AG04449 (cell line): ENCODE measurements around the gene PIP5K1C.
A peak's percentile ranks its signal among the peaks of the same experiment; 100 is the strongest.

Source experiments
- CTCF ChIA-PET: fragments of 350-600 bp; formaldehyde crosslinking; extraction: SDS; loops from one replicate; lab custom pipeline; 2021; ENCODE audit warnings: antibody characterized with exemption; lab: Yijun Ruan, JAX
- POLR2A ChIA-PET: fragments of 400-600, 350-600 bp; formaldehyde crosslinking; extraction: SDS; loops from one replicate; lab custom pipeline; 2020; ENCODE audit warnings: antibody characterized with exemption, inconsistent platforms; lab: Yijun Ruan, JAX
- DNase-seq: peaks from one replicate; pipeline ENCODE4 v3.0.0-alpha.2; 2010; ENCODE audit warnings: low read depth, low spot score
- H3K4me3 ChIP-seq: 2 replicates; pipeline ENCODE4 v1.5.1; 2011; ENCODE audit warnings: low read depth, mild to moderate bottlenecking, control low read depth, low read length
- CTCF ChIP-seq: IDR thresholded peaks from one replicate; pipeline ENCODE4 v1.5.1; 2011; ENCODE audit warnings: mild to moderate bottlenecking, moderate library complexity, low read length, control low read depth, inconsistent platforms; ENCODE audit not compliant: insufficient read depth; ENCODE audit errors: missing control alignments

Gene PIP5K1C

GRCh38 chr19:3707868-3708206 lies 7.6 kb upstream of the PIP5K1C start:
- POLR2A ChIA-PET: no interaction called here
- TF ChIP-seq CTCF: no peak
- no peak for DNase-seq
- CTCF ChIA-PET: interaction anchor here (1.0 to 7.5 kb wide), 8 partner anchors 8 to 403 kb away, joined by 3 to 63 read pairs (median 4); partner anchors contain the start of gene PIP5K1C
- H3K4me3 ChIP-seq: no peak overlapping the region

GRCh38 chr19:3701200-3701599 lies 932 bp upstream of the PIP5K1C start:
- DNase-seq: no peak
- POLR2A ChIA-PET: no interaction called here
- no peak overlapping the region for H3K4me3 ChIP-seq
- CTCF ChIA-PET: interaction anchor here (0.9 to 4.2 kb wide), 7 partner anchors 9 to 49 kb away, joined by 3 to 33 read pairs (median 5); no protein-coding TSS in a partner anchor
- TF ChIP-seq CTCF: no peak

- no peak for DNase-seq
- CTCF ChIA-PET: interaction anchor here (0.9 to 4.2 kb wide), 10 partner anchors 9 to 91 kb away, joined by 3 to 33 read pairs (median 4); partner anchors contain the start of genes MRPL54 and TJP3
- H3K4me3 ChIP-seq: peak overlapping the region; percentile 74
- POLR2A ChIA-PET: no interaction called here
- TF ChIP-seq CTCF: no peak
Observed at GRCh38 chr19:3699741-3700241, 477 bp downstream of the PIP5K1C start.

GRCh38 chr19:3698974-3699740 lies 1.1 kb downstream of the PIP5K1C start:
- ChIA-PET POLR2A (no interaction called here), CTCF (interaction anchor here (0.9 to 4.2 kb wide), 10 partner anchors 9 to 90 kb away, joined by 3 to 33 read pairs (median 4); partner anchors contain the start of genes MRPL54 and TJP3)
- peak overlapping the region; percentile 74 for H3K4me3 ChIP-seq
- TF ChIP-seq CTCF: no peak
- no peak for DNase-seq

GRCh38 chr19:3698386-3698950 lies 1.8 kb downstream of the PIP5K1C start:
- H3K4me3 ChIP-seq: peak overlapping the region; percentile 74
- ChIA-PET POLR2A (no interaction called here), CTCF (interaction anchor here (0.9 to 4.2 kb wide), 5 partner anchors 9 to 39 kb away, joined by 3 to 33 read pairs (median 5); no protein-coding TSS in a partner anchor)
- no peak for DNase-seq
- no peak for TF ChIP-seq CTCF
